Measurements from ENCODE around the gene PSMC5. TPM values are rescaled to one million over a fixed set of nuclear protein-coding genes. Genes with fewer than 3 reads are reported as not detected.

Gene PSMC5
- total RNA-seq, 6 donors from 2014 or later, result 55.2 to 118 (median 88.1) TPM

DNA sequence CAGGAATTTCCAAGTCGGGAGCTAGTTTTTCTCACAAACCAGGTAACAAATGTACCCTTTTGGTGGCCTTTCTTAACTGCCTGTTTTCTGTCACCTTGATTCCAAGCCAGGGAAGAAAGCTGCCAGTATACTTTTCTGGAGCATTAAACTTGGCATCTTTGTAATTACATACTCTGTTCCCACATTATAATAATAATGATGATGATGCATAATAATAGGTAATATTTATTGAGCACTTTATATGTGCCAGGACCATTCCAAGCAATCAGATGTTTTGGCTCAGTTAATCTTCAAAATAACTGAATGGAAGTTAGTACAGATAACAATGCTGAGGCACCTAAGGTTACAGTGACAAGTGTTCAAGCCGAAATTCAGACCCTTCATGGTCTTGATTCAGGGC, 11.1 kb upstream of the PSMC5 start:
- DNase-seq (no peak), ATAC-seq (ENCODE audit: low FRiP score in 2 of 2) (no peak)
- Histone ChIP-seq H3K27me3 (no peaks in the 10 kb centered on the region), H3K9me3 (no peaks in the 10 kb centered on the region), H3K4me3 (no peak overlapping the region), H3K4me1 (peaks cover 0 to 6% (median 2%) of the 10 kb centered on the region in 4 donors), H3K36me3 (peaks cover 69 to 100% (median 95%) of the 10 kb centered on the region in 4 donors), H3K27ac (no peak overlapping the region)
- TF ChIP-seq POLR2A (IDR thresholded peaks at IDR 0.05), result no peak
- no peak for TF ChIP-seq POLR2AphosphoS5 (IDR thresholded peaks at IDR 0.05)
- TF ChIP-seq, protein P1, sequence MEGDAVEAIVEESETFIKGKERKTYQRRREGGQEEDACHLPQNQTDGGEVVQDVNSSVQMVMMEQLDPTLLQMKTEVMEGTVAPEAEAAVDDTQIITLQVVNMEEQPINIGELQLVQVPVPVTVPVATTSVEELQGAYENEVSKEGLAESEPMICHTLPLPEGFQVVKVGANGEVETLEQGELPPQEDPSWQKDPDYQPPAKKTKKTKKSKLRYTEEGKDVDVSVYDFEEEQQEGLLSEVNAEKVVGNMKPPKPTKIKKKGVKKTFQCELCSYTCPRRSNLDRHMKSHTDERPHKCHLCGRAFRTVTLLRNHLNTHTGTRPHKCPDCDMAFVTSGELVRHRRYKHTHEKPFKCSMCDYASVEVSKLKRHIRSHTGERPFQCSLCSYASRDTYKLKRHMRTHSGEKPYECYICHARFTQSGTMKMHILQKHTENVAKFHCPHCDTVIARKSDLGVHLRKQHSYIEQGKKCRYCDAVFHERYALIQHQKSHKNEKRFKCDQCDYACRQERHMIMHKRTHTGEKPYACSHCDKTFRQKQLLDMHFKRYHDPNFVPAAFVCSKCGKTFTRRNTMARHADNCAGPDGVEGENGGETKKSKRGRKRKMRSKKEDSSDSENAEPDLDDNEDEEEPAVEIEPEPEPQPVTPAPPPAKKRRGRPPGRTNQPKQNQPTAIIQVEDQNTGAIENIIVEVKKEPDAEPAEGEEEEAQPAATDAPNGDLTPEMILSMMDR (IDR thresholded peaks at IDR 0.05), result no peak
- 89 to 92% methylated on average over 2 of the region's 2 CpGs for WGBS, 2 donors

DNA sequence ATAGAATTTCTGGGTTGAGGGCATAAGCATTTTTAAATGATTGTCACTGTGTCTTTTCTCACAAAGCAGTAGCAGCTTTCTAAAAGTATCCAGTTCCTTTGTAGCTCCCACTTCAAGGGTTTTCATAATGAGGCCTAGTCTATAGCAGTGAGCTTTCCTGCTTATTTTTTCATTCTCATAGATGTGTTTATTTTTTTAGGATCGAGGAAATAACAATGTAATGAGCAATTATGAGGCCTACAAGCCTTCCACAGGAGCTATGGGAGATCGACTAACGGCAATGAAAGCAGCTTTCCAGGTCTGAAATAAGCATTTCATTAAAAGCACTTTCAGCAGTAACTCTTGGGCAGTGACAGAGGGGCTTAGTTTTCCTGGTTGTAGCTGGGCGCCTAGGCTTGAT, 10.6 kb upstream of the PSMC5 start:
- H3K4me3 ChIP-seq, result no peak overlapping the region
- H3K9me3 ChIP-seq, result no peaks in the 10 kb centered on the region
- WGBS, 2 donors, result 85 to 88% methylated on average over 4 of the region's 4 CpGs
- no peak overlapping the region for H3K27ac ChIP-seq
- no peak for ATAC-seq (ENCODE audit: low FRiP score in 2 of 2)
- peaks cover 68 to 100% (median 95%) of the 10 kb centered on the region in 4 donors for H3K36me3 ChIP-seq
- peaks cover 0 to 6% (median 2%) of the 10 kb centered on the region in 4 donors for H3K4me1 ChIP-seq
- no peaks in the 10 kb centered on the region for H3K27me3 ChIP-seq
- no peak for TF ChIP-seq POLR2AphosphoS5 (IDR thresholded peaks at IDR 0.05)
- TF ChIP-seq, protein P1 (IDR thresholded peaks at IDR 0.05), result no peak
- TF ChIP-seq POLR2A (IDR thresholded peaks at IDR 0.05), result no peak
- TF ChIP-seq EP300 (IDR thresholded peaks at IDR 0.05), result no peak
- no peak for DNase-seq

DNA sequence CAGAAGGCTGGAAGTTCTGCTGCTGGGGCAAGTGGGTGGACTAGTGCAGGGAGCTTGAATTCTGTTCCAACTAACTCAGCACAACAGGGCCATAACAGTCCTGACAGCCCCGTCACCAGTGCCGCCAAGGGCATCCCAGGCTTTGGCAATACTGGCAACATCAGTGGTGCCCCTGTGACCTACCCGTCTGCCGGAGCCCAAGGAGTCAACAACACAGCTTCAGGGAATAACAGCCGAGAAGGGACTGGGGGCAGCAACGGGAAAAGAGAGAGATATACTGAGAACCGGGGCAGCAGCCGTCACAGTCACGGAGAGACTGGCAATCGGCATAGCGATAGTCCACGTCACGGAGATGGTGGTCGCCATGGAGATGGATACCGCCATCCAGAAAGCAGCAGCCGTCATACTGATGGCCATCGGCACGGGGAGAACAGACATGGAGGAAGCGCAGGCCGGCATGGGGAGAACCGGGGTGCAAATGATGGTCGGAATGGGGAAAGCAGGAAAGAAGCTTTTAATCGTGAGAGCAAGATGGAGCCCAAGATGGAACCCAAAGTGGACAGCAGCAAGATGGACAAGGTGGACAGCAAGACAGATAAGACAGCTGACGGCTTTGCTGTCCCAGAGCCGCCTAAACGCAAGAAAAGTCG, 9.4 kb upstream of the PSMC5 start:
- no peak for ATAC-seq (ENCODE audit: low FRiP score in 2 of 2)
- no peak overlapping the region for H3K27ac ChIP-seq
- DNase-seq, result no peak
- 93 to 96% methylated on average over 25 to 27 of the region's 27 CpGs for WGBS, 2 donors
- H3K4me1 ChIP-seq, result peaks cover 0 to 6% (median 2%) of the 10 kb centered on the region in 4 donors
- H3K9me3 ChIP-seq, result no peaks in the 10 kb centered on the region
- TF ChIP-seq, protein P1 (IDR thresholded peaks at IDR 0.05), result no peak
- no peak for TF ChIP-seq POLR2A (IDR thresholded peaks at IDR 0.05)
- TF ChIP-seq POLR2AphosphoS5 (IDR thresholded peaks at IDR 0.05), result no peak
- no peak for TF ChIP-seq EP300 (IDR thresholded peaks at IDR 0.05)
- H3K36me3 ChIP-seq, result peaks cover 60 to 100% (median 94%) of the 10 kb centered on the region in 4 donors
- no peak overlapping the region for H3K4me3 ChIP-seq
- no peaks in the 10 kb centered on the region for H3K27me3 ChIP-seq

DNA sequence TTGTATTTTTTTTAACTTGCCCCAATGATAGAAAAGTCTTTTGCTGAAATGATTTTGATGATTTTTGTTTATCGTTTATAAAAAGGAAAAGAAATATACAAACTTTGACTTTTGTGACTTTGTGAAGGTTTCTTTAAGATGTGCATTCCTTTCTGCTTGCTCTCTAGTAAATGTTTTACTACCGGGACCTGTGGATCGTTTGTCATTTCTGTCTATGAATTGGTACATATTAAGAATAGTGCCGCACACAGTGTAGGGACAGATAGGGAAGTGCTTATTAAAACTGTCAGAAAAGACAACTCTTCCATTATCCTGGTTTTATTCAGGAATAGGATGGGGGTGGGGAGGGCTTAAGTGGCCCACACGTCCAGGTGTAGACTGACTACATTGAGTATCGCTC, 8.1 kb upstream of the PSMC5 start:
- H3K9me3 ChIP-seq, result no peaks in the 10 kb centered on the region
- TF ChIP-seq POLR2AphosphoS5 (IDR thresholded peaks at IDR 0.05) (no peak), EP300 (IDR thresholded peaks at IDR 0.05) (no peak), POLR2A (IDR thresholded peaks at IDR 0.05) (no peak)
- TF ChIP-seq, protein P1 (IDR thresholded peaks at IDR 0.05), result no peak
- peaks cover 0 to 6% (median 2%) of the 10 kb centered on the region in 4 donors for H3K4me1 ChIP-seq
- no peak overlapping the region for H3K4me3 ChIP-seq
- 73 to 77% methylated on average over 6 of the region's 6 CpGs for WGBS, 2 donors
- ATAC-seq (ENCODE audit: low FRiP score in 2 of 2) (no peak), DNase-seq (no peak)
- peak overlapping the region in 2 of 4 donors; percentile 30 to 50 for H3K27ac ChIP-seq
- H3K27me3 ChIP-seq, result no peaks in the 10 kb centered on the region
- peaks cover 55 to 100% (median 92%) of the 10 kb centered on the region in 4 donors for H3K36me3 ChIP-seq
